ENCODE measurements around the gene ASB1. TPM values are rescaled to one million over a fixed set of nuclear protein-coding genes. Genes with fewer than 3 reads are reported as not detected.

ASB1 gene
- total RNA-seq, 3 donors from 2014 or later = 11.2 to 18.7 (median 18.4) TPM

GRCh38 chr2:238450440-238450861, 23.7 kb downstream of the ASB1 start:
- no peak for DNase-seq (ENCODE audit: low spot score in 2 of 2)
- intact Hi-C loops (cut with DNase I; ENCODE audit: low total_unique reads) = no loop called here
- H3K27ac ChIP-seq = peak overlapping the region in 1 of 2 donors; percentile 58

GRCh38 chr2:238453842-238454241, 27.1 kb downstream of the ASB1 start:
- no peak for DNase-seq (ENCODE audit: low spot score in 2 of 2)
- no peaks in the 10 kb centered on the region for H3K27me3 ChIP-seq
- peaks cover 6 to 7% of the 10 kb centered on the region in 2 donors for H3K4me1 ChIP-seq
- intact Hi-C loops (cut with DNase I; ENCODE audit: low total_unique reads) = no loop called here
- H3K4me3 ChIP-seq = no peak overlapping the region
- TF ChIP-seq POLR2AphosphoS5 (IDR thresholded peaks at IDR 0.05) = no peak
- no peak for TF ChIP-seq CTCF (IDR thresholded peaks at IDR 0.05)
- no peak for TF ChIP-seq POLR2A (IDR thresholded peaks at IDR 0.05)
- H3K27ac ChIP-seq = no peak overlapping the region
- no peaks in the 10 kb centered on the region for H3K36me3 ChIP-seq
- peaks cover 3 to 11% of the 10 kb centered on the region in 2 donors for H3K9me3 ChIP-seq

More at GRCh38 chr2:238450440-238450861, 23.7 kb downstream of the ASB1 start:
- no peak overlapping the region for H3K4me3 ChIP-seq
- no peaks in the 10 kb centered on the region for H3K9me3 ChIP-seq
- peaks cover 0 to 6% of the 10 kb centered on the region in 2 donors for H3K4me1 ChIP-seq
- peaks cover 3% of the 10 kb centered on the region for H3K36me3 ChIP-seq
- TF ChIP-seq CTCF (IDR thresholded peaks at IDR 0.05) = no peak
- TF ChIP-seq POLR2A (IDR thresholded peaks at IDR 0.05) = no peak
- TF ChIP-seq POLR2AphosphoS5 (IDR thresholded peaks at IDR 0.05) = no peak
- H3K27me3 ChIP-seq = no peaks in the 10 kb centered on the region

- H3K4me1 ChIP-seq = peaks cover 0 to 7% of the 10 kb centered on the region in 2 donors
- intact Hi-C loops (cut with DNase I; ENCODE audit: low total_unique reads) = no loop called here
- TF ChIP-seq POLR2A (IDR thresholded peaks at IDR 0.05) = no peak
- TF ChIP-seq CTCF (IDR thresholded peaks at IDR 0.05) = no peak
- no peak for TF ChIP-seq POLR2AphosphoS5 (IDR thresholded peaks at IDR 0.05)
- DNase-seq (ENCODE audit: low spot score in 2 of 2) = no peak
- H3K4me3 ChIP-seq = no peak overlapping the region
- no peaks in the 10 kb centered on the region for H3K27me3 ChIP-seq
- H3K27ac ChIP-seq = no peak overlapping the region
- no peaks in the 10 kb centered on the region for H3K36me3 ChIP-seq
- H3K9me3 ChIP-seq = peaks cover 3 to 11% of the 10 kb centered on the region in 2 donors
These were observed 29.7 kb downstream of the ASB1 start for GRCh38 chr2:238456449-238456848.

- no peak overlapping the region for H3K4me3 ChIP-seq
- H3K9me3 ChIP-seq = peaks cover 3 to 11% of the 10 kb centered on the region in 2 donors
- TF ChIP-seq POLR2AphosphoS5 (IDR thresholded peaks at IDR 0.05) = no peak
- TF ChIP-seq CTCF (IDR thresholded peaks at IDR 0.05) = no peak
- no peak for TF ChIP-seq POLR2A (IDR thresholded peaks at IDR 0.05)
- no peak overlapping the region for H3K27ac ChIP-seq
- H3K36me3 ChIP-seq = no peaks in the 10 kb centered on the region
- intact Hi-C loops (cut with DNase I; ENCODE audit: low total_unique reads) = no loop called here
- DNase-seq (ENCODE audit: low spot score in 2 of 2) = no peak
- H3K27me3 ChIP-seq = no peaks in the 10 kb centered on the region
- peaks cover 0 to 7% of the 10 kb centered on the region in 2 donors for H3K4me1 ChIP-seq
These were observed 30.5 kb downstream of the ASB1 start for GRCh38 chr2:238456970-238457926.

- TF ChIP-seq POLR2A (IDR thresholded peaks at IDR 0.05) (no peak), POLR2AphosphoS5 (IDR thresholded peaks at IDR 0.05) (no peak), CTCF (IDR thresholded peaks at IDR 0.05) (no peak)
- Histone ChIP-seq H3K36me3 (no peaks in the 10 kb centered on the region), H3K27me3 (no peaks in the 10 kb centered on the region), H3K9me3 (peaks cover 3 to 11% of the 10 kb centered on the region in 2 donors), H3K27ac (peak overlapping the region; percentile 61 to 67), H3K4me1 (peaks cover 0 to 7% of the 10 kb centered on the region in 2 donors), H3K4me3 (no peak overlapping the region)
- intact Hi-C loops (cut with DNase I; ENCODE audit: low total_unique reads) = no loop called here
- DNase-seq (ENCODE audit: low spot score in 2 of 2) = no peak
These were observed 31.2 kb downstream of the ASB1 start for GRCh38 chr2:238457927-238458324.
